ENCODE measurements around the gene TUFT1. TPM values are rescaled to one million over a fixed set of nuclear protein-coding genes. Genes with fewer than 3 reads are reported as not detected.
A peak's percentile ranks its signal among the peaks of the same experiment; 100 is the strongest.

The TUFT1 gene
- total RNA-seq, 2 donors from 2014 or later: 12.7 to 18.3 TPM

GRCh38 chr1:151584278-151584677 is 44.2 kb downstream of the TUFT1 start:
- no peak for TF ChIP-seq CTCF (conservative IDR thresholded peaks at IDR 0.05)
- Histone ChIP-seq H3K9me3 (ENCODE audit: control insufficient read depth, low read length) (no peaks in the 10 kb centered on the region), H3K27ac (ENCODE audit: low read depth, low read length) (no peak overlapping the region)

GRCh38 chr1:151584780-151585179 is 44.7 kb downstream of the TUFT1 start:
- Mint-ChIP-seq H3K4me3 (no peak overlapping the region), H3K4me1 (no peaks in the 10 kb centered on the region), H3K27ac (no peak overlapping the region), H3K9me3 (no peaks in the 10 kb centered on the region), H3K36me3 (ENCODE audit: low read depth) (peaks cover 18% of the 10 kb centered on the region), H3K27me3 (ENCODE audit: insufficient read depth) (no peaks in the 10 kb centered on the region)
- Histone ChIP-seq H3K4me3 (ENCODE audit: low read length) (no peak overlapping the region), H3K27ac (ENCODE audit: low read depth, low read length) (no peak overlapping the region), H3K4me1 (ENCODE audit: control insufficient read depth, insufficient read depth, low read length) (peaks cover 4% of the 10 kb centered on the region), H3K27me3 (ENCODE audit: control insufficient read depth, insufficient read depth, low read length, poor library complexity, severe bottlenecking) (no peaks in the 10 kb centered on the region), H3K36me3 (ENCODE audit: control insufficient read depth, insufficient read depth, low read length) (peaks cover 34% of the 10 kb centered on the region), H3K9ac (ENCODE audit: extremely low read depth, low read length, poor library complexity, severe bottlenecking) (no peak overlapping the region), H3K9me3 (ENCODE audit: control insufficient read depth, low read length) (no peaks in the 10 kb centered on the region)
- 82 to 92% methylated on average over 7 of the region's 7 CpGs for WGBS, 2 experiments (ENCODE audit: insufficient coverage in 1 of 2, insufficient read length in 1 of 2)
- TF ChIP-seq CTCF (conservative IDR thresholded peaks at IDR 0.05): no peak
- no peak for DNase-seq

More at GRCh38 chr1:151584278-151584677, 44.2 kb downstream of the TUFT1 start:
- no peak for DNase-seq
- Histone ChIP-seq H3K9ac (ENCODE audit: extremely low read depth, low read length, poor library complexity, severe bottlenecking) (no peak overlapping the region), H3K4me1 (ENCODE audit: control insufficient read depth, insufficient read depth, low read length) (peaks cover 4% of the 10 kb centered on the region), H3K36me3 (ENCODE audit: control insufficient read depth, insufficient read depth, low read length) (peaks cover 39% of the 10 kb centered on the region), H3K27me3 (ENCODE audit: control insufficient read depth, insufficient read depth, low read length, poor library complexity, severe bottlenecking) (no peaks in the 10 kb centered on the region), H3K4me3 (ENCODE audit: low read length) (no peak overlapping the region)
- no peaks in the 10 kb centered on the region for H3K27me3 Mint-ChIP-seq (ENCODE audit: insufficient read depth)
- no peaks in the 10 kb centered on the region for H3K9me3 Mint-ChIP-seq
- H3K36me3 Mint-ChIP-seq (ENCODE audit: low read depth): peaks cover 18% of the 10 kb centered on the region
- H3K27ac Mint-ChIP-seq: no peak overlapping the region
- peaks cover 2% of the 10 kb centered on the region for H3K4me1 Mint-ChIP-seq
- WGBS, 2 experiments (ENCODE audit: insufficient coverage in 1 of 2, insufficient read length in 1 of 2): 81 to 85% methylated on average over 4 to 6 of the region's 6 CpGs
- H3K4me3 Mint-ChIP-seq: no peak overlapping the region

- 56 to 67% methylated on average over 1 of the region's 1 CpG for WGBS, 2 experiments (ENCODE audit: insufficient coverage in 1 of 2, insufficient read length in 1 of 2)
- no peaks in the 10 kb centered on the region for H3K27me3 ChIP-seq (ENCODE audit: control insufficient read depth, insufficient read depth, low read length, poor library complexity, severe bottlenecking)
- H3K36me3 ChIP-seq (ENCODE audit: control insufficient read depth, insufficient read depth, low read length): peaks cover 27% of the 10 kb centered on the region
- H3K4me1 ChIP-seq (ENCODE audit: control insufficient read depth, insufficient read depth, low read length): peaks cover 4% of the 10 kb centered on the region
- Mint-ChIP-seq H3K4me3 (no peak overlapping the region), H3K27me3 (ENCODE audit: insufficient read depth) (peaks cover 2% of the 10 kb centered on the region), H3K27ac (no peak overlapping the region), H3K9me3 (peaks cover 4% of the 10 kb centered on the region), H3K36me3 (ENCODE audit: low read depth) (peaks cover 12% of the 10 kb centered on the region), H3K4me1 (no peaks in the 10 kb centered on the region)
- peak overlapping the region; percentile 29 for H3K9ac ChIP-seq (ENCODE audit: extremely low read depth, low read length, poor library complexity, severe bottlenecking)
- no peak overlapping the region for H3K4me3 ChIP-seq (ENCODE audit: low read length)
- TF ChIP-seq CTCF (conservative IDR thresholded peaks at IDR 0.05): no peak
- H3K9me3 ChIP-seq (ENCODE audit: control insufficient read depth, low read length): peaks cover 1% of the 10 kb centered on the region
- no peak for DNase-seq
- no peak overlapping the region for H3K27ac ChIP-seq (ENCODE audit: low read depth, low read length)
Measured at GRCh38 chr1:151585622-151586021, 45.5 kb downstream of the TUFT1 start.

Data from endodermal cell (in vitro differentiated cells).